Activated T-helper 1 cell treated with anti-CD3 and anti-CD28 coated beads, Interleukin-12 subunit alpha, Interleukin-12 subunit beta, Interleukin-2, Interleukin-4 antibody, amounts not matched to agents 30 ng/mL and 10 ng/mL and 1 ng/mL, durations not matched to agents 14 hours and 24 hours and 36 hours (primary cell): ENCODE data around the gene GALNT9. TPM values are rescaled to one million over a fixed set of nuclear protein-coding genes. Genes with fewer than 3 reads are reported as not detected.

Source experiments
- DNase-seq: peaks from one replicate; pipeline ENCODE4 v3.0.0; 2021; ENCODE audit warnings: low spot score
- H3K27ac Mint-ChIP-seq: one replicate; pipeline ENCODE4 v1.8.0; 2021; ENCODE audit warnings: mild to moderate bottlenecking, mixed read lengths
- H3K27me3 Mint-ChIP-seq: one replicate; pipeline ENCODE4 v1.8.0; 2022; ENCODE audit warnings: mild to moderate bottlenecking, moderate library complexity, mixed read lengths; ENCODE audit not compliant: insufficient read depth
- H3K36me3 Mint-ChIP-seq: one replicate; pipeline ENCODE4 v1.8.0; 2021; ENCODE audit warnings: low read depth, mixed read lengths
- H3K4me1 Mint-ChIP-seq: one replicate; pipeline ENCODE4 v1.8.0; 2021; ENCODE audit warnings: low read depth, mixed read lengths
- H3K4me3 Mint-ChIP-seq: one replicate; pipeline ENCODE4 v1.8.0; 2021; ENCODE audit warnings: mild to moderate bottlenecking, moderate library complexity, mixed read lengths
- H3K9me3 Mint-ChIP-seq: one replicate; pipeline ENCODE4 v1.8.0; 2021; ENCODE audit warnings: mixed read lengths
- intact Hi-C: fragments of 100-400 bp; cut with micrococcal nuclease; formaldehyde crosslinking; loops from one replicate; pipeline ENCODE4 v1.15.1; 2024
- total RNA-seq: library from RNA; stranded (reverse); gene quantifications from 2 replicates; pipeline ENCODE4 v1.2.3, GENCODE V29; 2022

The GALNT9 gene
- total RNA-seq, 1 donor from 2014 or later, result not detected

DNA sequence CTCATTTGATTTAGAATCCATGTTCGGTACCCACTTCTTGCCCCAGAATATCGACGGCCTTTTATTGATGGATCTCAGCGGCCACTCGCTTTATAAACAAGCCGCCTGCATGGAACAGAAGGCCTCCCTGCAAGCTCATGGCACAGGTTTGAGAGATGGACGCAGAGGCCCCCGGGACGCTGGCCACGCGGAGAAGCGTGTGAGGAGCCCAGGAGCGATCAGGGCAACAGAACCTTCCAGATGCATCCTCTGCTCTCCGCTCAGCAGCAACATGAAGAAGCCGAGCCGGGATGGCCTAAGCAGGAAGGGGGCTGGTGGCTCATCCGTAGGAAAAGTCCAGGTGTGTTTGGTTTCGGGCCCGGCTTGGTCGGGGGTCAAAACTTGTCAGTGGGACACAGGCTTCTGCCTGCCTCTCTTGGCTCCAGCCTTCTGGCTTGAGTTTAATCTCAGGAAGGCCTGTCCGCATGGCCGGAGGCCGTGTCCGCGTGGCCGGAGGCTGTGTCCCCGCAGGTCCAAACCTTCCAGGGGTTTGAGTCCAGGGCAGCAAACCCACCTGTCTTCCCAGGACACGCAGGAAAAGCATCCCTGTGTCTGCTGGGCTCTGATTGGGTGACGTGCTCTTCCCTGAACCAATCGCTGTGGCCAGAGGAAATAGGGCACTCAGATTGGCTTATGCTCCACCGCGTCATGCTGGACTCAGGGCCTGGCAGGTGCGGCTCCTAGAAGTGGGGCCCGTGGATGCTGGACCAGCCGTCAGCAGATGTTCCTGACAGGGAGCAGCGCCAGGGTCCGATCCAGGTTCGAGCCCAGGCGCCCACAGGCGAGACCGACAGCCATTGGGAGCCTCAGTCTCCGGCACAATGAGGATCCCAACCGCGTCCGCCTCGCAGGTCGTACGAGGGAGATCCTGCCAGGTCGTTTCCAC, 65.0 kb downstream of the GALNT9 start:
- no peaks in the 10 kb centered on the region for H3K27me3 Mint-ChIP-seq
- intact Hi-C loops, result no loop called here
- H3K4me3 Mint-ChIP-seq, result no peak overlapping the region
- H3K9me3 Mint-ChIP-seq, result no peaks in the 10 kb centered on the region
- DNase-seq, result no peak
- H3K4me1 Mint-ChIP-seq, result no peaks in the 10 kb centered on the region
- H3K27ac Mint-ChIP-seq, result no peak overlapping the region
- H3K36me3 Mint-ChIP-seq, result no peaks in the 10 kb centered on the region

DNA sequence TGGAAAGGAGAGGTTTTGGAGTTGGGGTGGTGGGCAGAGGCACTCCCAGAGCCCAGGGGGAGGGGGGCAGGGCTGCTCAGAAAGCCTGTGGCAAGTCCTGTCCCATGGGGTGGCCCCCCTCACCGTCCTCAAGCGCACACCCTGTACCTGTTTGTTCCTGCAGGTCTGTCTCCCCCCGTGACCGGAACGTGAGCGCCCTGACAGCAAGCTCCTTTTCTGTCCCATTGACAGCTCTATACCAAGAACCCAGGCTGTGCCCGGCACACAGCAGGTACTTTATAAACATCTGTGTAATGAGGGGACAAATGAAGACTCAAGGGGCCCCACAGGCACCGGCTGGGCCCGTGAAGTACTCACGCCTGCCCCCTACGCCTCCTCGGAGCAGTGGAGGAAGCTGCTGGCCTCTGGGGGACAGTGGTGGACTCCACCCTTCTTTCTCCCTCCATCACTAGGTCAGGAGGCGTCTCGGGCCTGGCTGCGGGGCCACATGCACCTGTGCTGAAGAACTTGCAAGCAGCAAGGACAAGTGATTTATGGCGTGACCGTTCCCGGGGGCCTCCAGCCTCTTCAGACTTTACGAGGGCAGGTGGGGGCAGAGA, 65.8 kb downstream of the GALNT9 start:
- intact Hi-C loops, result no loop called here
- no peaks in the 10 kb centered on the region for H3K9me3 Mint-ChIP-seq

DNA sequence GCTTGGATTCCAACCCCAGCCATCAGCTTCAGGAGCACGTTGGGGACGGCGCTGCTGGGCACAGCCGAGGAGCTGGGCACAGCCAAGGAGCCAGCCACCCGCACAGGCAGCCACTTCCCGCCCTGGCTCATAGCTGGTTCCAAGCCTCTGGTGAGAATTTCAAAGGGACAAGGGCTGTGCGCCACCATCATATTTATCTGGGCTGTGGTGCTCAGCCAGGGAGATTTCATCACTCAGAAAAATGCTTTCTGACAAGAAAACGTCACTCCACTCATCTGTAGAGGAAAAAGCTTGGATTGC, 66.4 kb downstream of the GALNT9 start:
- H3K4me1 Mint-ChIP-seq, result no peaks in the 10 kb centered on the region
- intact Hi-C loops, result no loop called here
- H3K9me3 Mint-ChIP-seq, result no peaks in the 10 kb centered on the region
- no peak overlapping the region for H3K27ac Mint-ChIP-seq
- H3K27me3 Mint-ChIP-seq, result no peaks in the 10 kb centered on the region
- H3K36me3 Mint-ChIP-seq, result no peaks in the 10 kb centered on the region
- no peak for DNase-seq
- H3K4me3 Mint-ChIP-seq, result no peak overlapping the region

More for the DNA sequence above, 65.8 kb downstream of the GALNT9 start:
- Mint-ChIP-seq H3K27ac (no peak overlapping the region), H3K27me3 (no peaks in the 10 kb centered on the region), H3K4me1 (no peaks in the 10 kb centered on the region), H3K36me3 (no peaks in the 10 kb centered on the region), H3K4me3 (no peak overlapping the region)
- no peak for DNase-seq

DNA sequence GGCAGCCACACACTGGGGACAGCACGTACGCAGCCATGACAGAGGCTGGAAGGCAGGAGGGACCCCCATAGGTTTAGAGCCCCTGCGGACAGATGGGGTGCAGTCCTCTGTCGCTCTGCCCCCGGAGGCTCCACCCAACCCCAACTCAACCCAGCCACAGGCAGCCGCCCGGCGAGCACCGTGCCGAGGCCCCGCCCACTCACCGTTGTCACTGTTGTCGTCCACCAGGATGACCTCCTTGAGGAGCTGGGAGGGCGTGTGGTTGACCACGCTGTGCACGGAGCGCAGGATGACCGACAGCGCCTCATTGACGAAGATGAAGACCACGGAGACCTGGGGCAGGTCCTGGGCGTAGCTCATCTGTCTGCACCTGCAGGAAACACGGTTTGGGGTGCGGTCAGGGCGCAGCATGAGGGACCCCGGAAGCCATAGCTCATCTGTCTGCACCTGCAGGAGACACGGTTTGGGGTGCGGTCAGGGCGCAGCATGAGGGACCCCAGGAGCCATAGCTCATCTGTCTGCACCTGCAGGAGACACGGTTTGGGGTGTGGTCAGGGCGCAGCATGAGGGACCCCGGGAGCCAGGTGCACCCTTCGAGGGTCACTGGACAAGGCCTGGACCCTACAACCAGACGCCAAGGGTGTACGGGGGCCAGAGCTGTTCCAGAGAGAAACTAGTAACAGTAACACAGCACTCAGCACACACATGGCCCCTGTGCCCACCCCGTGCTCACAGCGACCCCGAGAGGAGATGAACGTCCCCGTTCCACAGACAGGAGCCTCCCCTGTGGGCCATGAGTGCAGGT, 66.9 kb downstream of the GALNT9 start:
- H3K4me1 Mint-ChIP-seq, result no peaks in the 10 kb centered on the region
- no peak for DNase-seq
- no peak overlapping the region for H3K27ac Mint-ChIP-seq
- H3K36me3 Mint-ChIP-seq, result no peaks in the 10 kb centered on the region
- intact Hi-C loops, result no loop called here
- H3K4me3 Mint-ChIP-seq, result no peak overlapping the region
- H3K27me3 Mint-ChIP-seq, result no peaks in the 10 kb centered on the region
- no peaks in the 10 kb centered on the region for H3K9me3 Mint-ChIP-seq

DNA sequence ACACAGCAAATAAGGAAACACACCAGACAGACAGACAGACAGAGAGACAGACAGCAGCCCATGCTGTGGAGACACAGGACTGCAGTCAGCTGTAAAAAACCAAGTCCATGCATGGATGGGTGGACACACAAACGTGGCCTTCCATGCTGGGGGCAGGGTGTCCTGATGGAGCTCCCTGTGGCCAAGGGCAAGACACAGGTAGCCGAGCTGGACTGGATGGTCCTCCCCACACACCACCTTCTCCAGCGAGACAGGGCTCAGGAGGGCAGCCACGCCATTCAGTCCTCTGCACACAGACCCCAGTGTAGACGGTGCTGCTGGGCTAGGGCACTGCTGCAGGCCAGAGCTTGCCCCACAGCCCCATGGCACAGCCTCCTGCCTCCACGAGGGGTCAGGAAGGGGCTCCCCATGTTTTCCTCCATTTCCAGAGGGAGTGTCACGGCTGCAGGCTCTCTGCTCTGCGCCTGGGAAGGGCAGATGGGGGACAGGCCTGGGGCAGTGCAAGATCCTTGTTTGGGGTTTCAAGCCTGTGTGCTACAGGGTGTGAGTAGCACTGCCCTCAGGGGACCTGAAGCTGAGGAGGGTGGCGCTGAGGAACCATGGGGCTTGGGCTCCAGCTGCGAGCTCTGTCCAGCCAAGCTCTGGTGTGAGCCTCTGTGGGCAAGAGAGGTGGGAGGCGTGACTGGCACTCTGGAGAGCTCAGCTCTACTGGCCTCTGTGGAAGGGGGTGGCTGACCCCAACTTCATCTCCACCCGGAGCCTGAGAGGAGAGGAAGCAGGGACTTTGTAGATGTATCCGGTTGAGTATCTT, 67.9 kb downstream of the GALNT9 start:
- Mint-ChIP-seq H3K36me3 (no peaks in the 10 kb centered on the region), H3K4me1 (no peaks in the 10 kb centered on the region), H3K4me3 (no peak overlapping the region), H3K9me3 (no peaks in the 10 kb centered on the region), H3K27me3 (no peaks in the 10 kb centered on the region), H3K27ac (no peak overlapping the region)
- intact Hi-C loops, result no loop called here
- DNase-seq, result no peak

DNA sequence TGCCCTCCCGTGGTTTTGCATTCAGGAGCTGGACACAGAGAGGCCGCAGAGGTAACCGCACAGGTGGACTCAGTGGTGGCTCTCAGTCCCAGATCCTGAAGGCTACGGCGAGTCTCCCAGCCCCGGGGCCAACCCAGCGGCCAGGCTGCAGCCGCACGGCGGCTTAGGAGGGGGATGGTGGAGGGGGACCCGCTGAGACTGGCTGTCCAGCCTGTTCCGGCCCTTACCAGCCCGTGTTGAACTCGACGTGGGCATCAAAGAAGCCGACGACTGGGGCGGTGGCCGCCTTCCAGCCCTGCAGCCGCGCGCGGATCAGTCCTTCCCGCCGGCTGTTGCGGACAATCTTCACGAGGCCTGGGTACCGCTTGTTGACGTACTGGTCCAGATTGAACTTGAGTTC, 68.7 kb downstream of the GALNT9 start:
- Mint-ChIP-seq H3K27ac (no peak overlapping the region), H3K4me1 (no peaks in the 10 kb centered on the region), H3K9me3 (no peaks in the 10 kb centered on the region), H3K36me3 (no peaks in the 10 kb centered on the region), H3K27me3 (no peaks in the 10 kb centered on the region), H3K4me3 (no peak overlapping the region)
- no peak for DNase-seq
- intact Hi-C loops, result no loop called here

DNA sequence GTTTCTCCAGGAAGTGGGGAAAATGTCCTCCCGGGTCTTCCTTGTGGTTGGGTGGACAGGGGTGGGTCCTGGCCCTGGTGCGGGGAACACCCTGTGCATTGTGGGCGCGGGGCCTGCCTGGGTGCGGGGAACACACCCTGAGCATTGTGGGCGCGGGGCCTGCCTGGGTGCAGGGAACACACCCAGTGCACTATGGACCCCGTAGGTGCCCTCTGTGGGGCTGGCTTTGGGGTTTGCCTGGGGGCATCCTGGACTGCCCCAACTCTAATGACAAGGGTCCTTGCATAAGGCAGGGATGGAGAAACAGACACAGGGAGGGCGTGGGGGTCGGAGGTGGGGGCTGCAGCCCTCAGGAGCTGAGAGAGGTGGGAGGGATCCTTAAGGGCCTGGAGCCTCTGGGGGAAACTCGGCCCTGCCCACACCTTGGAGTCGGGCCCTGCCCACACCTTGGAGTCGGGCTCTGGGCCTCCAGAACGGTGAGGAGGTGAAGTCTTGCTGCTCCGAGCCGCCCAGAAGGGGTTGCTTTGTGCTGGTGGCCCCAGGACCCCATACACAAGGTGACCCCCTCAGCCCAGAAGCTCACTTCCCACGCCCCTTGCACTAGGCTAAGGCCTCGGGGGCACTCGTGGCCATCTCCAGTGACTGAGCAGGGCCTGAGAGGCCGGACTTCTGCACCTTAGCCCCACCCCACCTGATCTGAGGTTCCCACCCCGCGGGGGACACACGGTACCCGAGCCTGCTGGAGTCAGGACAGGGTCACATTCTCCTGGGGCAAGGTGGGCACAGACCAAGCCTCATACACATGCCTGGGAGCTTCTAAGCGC, 69.3 kb downstream of the GALNT9 start:
- Mint-ChIP-seq H3K27ac (no peak overlapping the region), H3K4me1 (no peaks in the 10 kb centered on the region), H3K9me3 (no peaks in the 10 kb centered on the region), H3K36me3 (no peaks in the 10 kb centered on the region), H3K27me3 (no peaks in the 10 kb centered on the region), H3K4me3 (no peak overlapping the region)
- intact Hi-C loops, result no loop called here
- DNase-seq, result no peak

DNA sequence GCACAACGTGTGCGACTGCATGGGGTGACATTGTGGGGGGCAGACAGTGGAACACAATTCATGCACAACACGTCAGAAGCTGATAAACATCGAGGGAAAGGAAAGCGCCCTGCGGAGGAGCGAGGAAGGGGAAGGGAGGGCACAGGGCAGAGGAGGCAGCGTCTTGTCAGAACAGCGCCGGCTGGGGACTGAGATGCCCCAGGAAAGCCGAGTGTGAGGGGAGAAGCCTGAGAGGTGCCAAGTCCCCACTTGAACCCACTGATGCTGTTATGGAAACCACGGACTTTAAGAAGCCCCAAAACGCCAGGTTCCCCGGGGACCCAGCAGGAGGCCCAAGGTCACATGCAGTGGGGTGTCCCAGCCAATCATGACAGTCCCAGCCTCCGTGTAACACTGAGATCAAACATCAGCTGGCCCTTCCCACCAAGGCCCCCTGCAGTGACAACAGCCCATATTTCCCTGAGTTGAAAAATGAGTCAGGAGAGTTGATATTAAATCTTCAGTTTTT, 70.0 kb downstream of the GALNT9 start:
- no peaks in the 10 kb centered on the region for H3K9me3 Mint-ChIP-seq
- no peaks in the 10 kb centered on the region for H3K4me1 Mint-ChIP-seq
- intact Hi-C loops, result no loop called here
- no peak for DNase-seq
- no peak overlapping the region for H3K4me3 Mint-ChIP-seq
- H3K36me3 Mint-ChIP-seq, result no peaks in the 10 kb centered on the region
- no peaks in the 10 kb centered on the region for H3K27me3 Mint-ChIP-seq
- no peak overlapping the region for H3K27ac Mint-ChIP-seq

DNA sequence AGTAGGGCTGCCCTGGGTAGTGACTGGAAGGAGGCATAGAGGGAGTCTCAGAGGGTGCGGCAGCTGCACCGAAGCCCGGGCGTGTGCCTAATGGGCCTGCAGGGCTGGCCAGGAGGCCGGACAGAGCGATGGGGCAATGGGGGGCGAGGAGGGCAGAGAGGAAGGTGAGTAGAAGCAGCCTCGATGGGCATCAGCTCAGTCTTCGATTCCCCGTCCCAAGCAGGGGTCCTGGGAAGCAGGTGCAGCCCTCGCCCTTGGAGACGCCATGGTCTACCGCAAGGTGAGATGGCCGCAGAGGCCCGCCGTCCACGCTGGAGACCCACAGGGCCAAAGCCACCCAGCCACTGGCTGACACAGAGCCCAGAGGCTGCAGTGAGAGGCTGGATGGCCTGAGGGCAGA, 70.8 kb downstream of the GALNT9 start:
- intact Hi-C loops, result no loop called here
- Mint-ChIP-seq H3K4me3 (no peak overlapping the region), H3K4me1 (no peaks in the 10 kb centered on the region), H3K27ac (no peak overlapping the region), H3K9me3 (no peaks in the 10 kb centered on the region), H3K36me3 (no peaks in the 10 kb centered on the region), H3K27me3 (no peaks in the 10 kb centered on the region)
- no peak for DNase-seq

DNA sequence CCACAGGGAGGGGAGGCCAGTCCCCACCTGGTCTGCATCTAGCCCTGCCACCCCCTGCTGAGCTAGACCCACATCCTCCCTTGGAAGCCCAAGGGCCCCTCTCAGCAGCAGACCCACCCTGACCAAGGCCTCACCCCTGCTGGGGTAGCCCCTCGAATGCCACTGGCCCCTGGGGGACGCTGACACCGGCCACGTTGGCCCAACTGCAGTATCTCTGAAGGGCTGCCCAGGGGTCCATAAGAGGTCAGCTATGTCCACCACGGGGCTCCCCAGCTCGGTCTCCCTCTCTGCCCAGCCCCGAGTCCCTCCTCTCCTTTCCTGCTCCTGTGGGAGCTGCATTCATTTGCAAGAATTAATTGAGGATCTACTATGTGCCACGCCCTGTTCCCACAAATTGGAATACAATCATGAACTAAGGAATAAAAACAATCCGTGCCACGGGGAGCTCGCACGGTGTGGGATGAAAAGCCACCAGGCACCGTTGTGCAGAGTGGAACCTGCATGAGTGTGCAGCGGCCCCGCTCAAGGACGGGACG, 71.4 kb downstream of the GALNT9 start:
- no peaks in the 10 kb centered on the region for H3K4me1 Mint-ChIP-seq
- no peaks in the 10 kb centered on the region for H3K9me3 Mint-ChIP-seq
- DNase-seq, result no peak
- H3K27me3 Mint-ChIP-seq, result no peaks in the 10 kb centered on the region
- no peaks in the 10 kb centered on the region for H3K36me3 Mint-ChIP-seq
- intact Hi-C loops, result no loop called here
- H3K27ac Mint-ChIP-seq, result no peak overlapping the region
- H3K4me3 Mint-ChIP-seq, result no peak overlapping the region

DNA sequence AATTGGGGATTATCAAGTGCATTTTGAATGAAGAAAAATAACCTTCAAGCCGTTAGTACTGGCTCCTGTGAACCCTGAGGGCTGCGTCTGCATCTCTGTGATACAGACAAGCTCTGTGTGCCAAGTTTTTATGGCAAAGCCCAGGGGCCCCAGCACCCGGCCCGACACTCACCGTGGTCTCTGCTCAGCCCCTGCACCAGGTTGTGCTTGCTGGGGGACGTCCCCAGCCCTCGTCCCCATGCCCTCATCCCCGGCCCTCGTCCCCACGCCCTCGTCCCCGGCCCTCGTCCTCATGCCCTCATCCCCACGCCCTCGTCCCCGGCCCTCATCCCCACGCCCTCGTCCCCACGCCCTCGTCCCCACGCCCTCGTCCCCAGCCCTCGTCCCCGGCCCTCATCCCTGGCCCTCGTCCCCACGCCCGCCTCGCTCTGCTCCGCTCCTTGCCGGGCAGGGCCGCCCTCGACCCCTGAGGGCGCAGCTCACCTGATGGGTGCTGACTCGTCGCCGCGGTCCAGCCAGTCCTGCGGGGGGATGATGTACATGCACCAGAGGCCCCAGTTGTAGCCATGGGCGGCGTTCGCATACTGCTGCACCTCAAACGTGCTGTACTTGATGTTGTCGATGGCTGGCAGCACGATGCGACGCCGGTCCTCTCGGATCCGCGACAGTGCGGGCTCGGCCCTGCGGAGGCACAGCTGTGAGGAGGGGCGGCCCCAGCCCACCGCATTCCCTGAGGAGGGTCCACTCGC, 72.0 kb downstream of the GALNT9 start:
- Mint-ChIP-seq H3K9me3 (no peaks in the 10 kb centered on the region), H3K27me3 (no peaks in the 10 kb centered on the region), H3K36me3 (no peaks in the 10 kb centered on the region), H3K4me1 (no peaks in the 10 kb centered on the region), H3K27ac (no peak overlapping the region), H3K4me3 (no peak overlapping the region)
- intact Hi-C loops, result no loop called here
- DNase-seq, result no peak
